Activated CD4-positive, CD25-positive, alpha-beta regulatory T cell treated with anti-CD3 and anti-CD28 coated beads, Interleukin-2, amount 50 U/mL, for 16 hours (primary cell): ENCODE data around the gene HPGD.

ENCODE experiments used
- DNase-seq: peaks from one replicate; pipeline ENCODE4 v3.0.0-alpha.2; 2020; ENCODE audit warnings: low read depth, low spot score

The HPGD gene

GRCh38 chr4:174474457-174475075 is 47.7 kb downstream of the HPGD start:
- DNase-seq: no peak

- no peak for DNase-seq
Observed at GRCh38 chr4:174467107-174467506, 55.2 kb downstream of the HPGD start.

GRCh38 chr4:174464949-174465348 is 57.3 kb downstream of the HPGD start:
- no peak for DNase-seq

GRCh38 chr4:174461466-174462106 is 60.7 kb downstream of the HPGD start:
- DNase-seq: no peak

GRCh38 chr4:174460684-174461083 is 61.6 kb downstream of the HPGD start:
- DNase-seq: no peak

- DNase-seq: no peak
Observed at GRCh38 chr4:174457468-174457867, 64.8 kb downstream of the HPGD start.

GRCh38 chr4:174454815-174455473 is 67.3 kb downstream of the HPGD start:
- DNase-seq: no peak

- DNase-seq: no peak
Observed at GRCh38 chr4:174451718-174452296, 70.5 kb downstream of the HPGD start.

- no peak for DNase-seq
Observed at GRCh38 chr4:174450786-174451125, 71.5 kb downstream of the HPGD start.

- DNase-seq: no peak
Observed at GRCh38 chr4:174449944-174450785, 72.1 kb downstream of the HPGD start.

GRCh38 chr4:174449152-174449551 is 73.1 kb downstream of the HPGD start:
- no peak for DNase-seq

- no peak for DNase-seq
Observed at GRCh38 chr4:174444390-174444789, 77.9 kb downstream of the HPGD start.
